Mucosa of descending colon (tissue), 3 donors: ENCODE results near the gene TH. TPM values are rescaled to one million over a fixed set of nuclear protein-coding genes. Genes with fewer than 3 reads are reported as not detected.

Source experiments
- ATAC-seq: fragments of 200-7000 bp; cut with Tn5 transposase; one replicate; pipeline ENCODE4 v1.9.1; 2020; ENCODE audit warnings: mild to moderate bottlenecking, moderate library complexity
- DNase-seq, 3 donors: peaks; one replicate each; pipeline ENCODE4 v3.0.0-alpha.2; 2020
- H3K36me3 ChIP-seq: fragments of 200-600 bp; one replicate; pipeline ENCODE4 v1.8.0; 2021; ENCODE audit warnings: low read depth, mild to moderate bottlenecking
- H3K4me1 ChIP-seq: fragments of 200-600 bp; one replicate; pipeline ENCODE4 v1.8.0; 2021; ENCODE audit warnings: low read depth, mild to moderate bottlenecking
- H3K4me3 ChIP-seq: fragments of 200-600 bp; one replicate; pipeline ENCODE4 v1.8.0; 2021; ENCODE audit warnings: mild to moderate bottlenecking
- H3K9me3 ChIP-seq: fragments of 200-600 bp; one replicate; pipeline ENCODE4 v1.8.0; 2021; ENCODE audit warnings: mild to moderate bottlenecking
- intact Hi-C, 2 donors: fragments of 100-400 bp; cut with DNase I in 1 of 2; cut with micrococcal nuclease in 1 of 2; formaldehyde crosslinking; loops; one replicate each; pipeline versions ENCODE4 v1.11.0 to v1.11.1; 2022; cut with DNase I, micrococcal nuclease
- total RNA-seq, 3 donors: library from RNA; stranded (reverse); fragmentation: NEBNext Ultra II Directional in 2 of 3; extraction: Animal tissue kit (Norgen Biotek cat#: 25700) in 2 of 3; gene quantifications; one replicate each; pipeline versions ENCODE4 v1.2.1 to v1.2.4, GENCODE V29; 2021 to 2023
- TF ChIP-seq, protein P1 (sequence below): fragments of 200-600 bp; IDR thresholded peaks from one replicate; pipeline ENCODE4 v1.8.0; 2022; ENCODE audit warnings: antibody characterized with exemption, mild to moderate bottlenecking
- donor health status: DM: no; HTN: no; CAD: no; lungs with moderate emphysema.
- donor health status: DM: no; HTN: no; CAD: no.
- donor health status: DM: no; HTN: yes; CAD: no.

Gene TH
- total RNA-seq, 3 donors from 2014 or later, result 0.17 TPM; not detected in 2

DNA sequence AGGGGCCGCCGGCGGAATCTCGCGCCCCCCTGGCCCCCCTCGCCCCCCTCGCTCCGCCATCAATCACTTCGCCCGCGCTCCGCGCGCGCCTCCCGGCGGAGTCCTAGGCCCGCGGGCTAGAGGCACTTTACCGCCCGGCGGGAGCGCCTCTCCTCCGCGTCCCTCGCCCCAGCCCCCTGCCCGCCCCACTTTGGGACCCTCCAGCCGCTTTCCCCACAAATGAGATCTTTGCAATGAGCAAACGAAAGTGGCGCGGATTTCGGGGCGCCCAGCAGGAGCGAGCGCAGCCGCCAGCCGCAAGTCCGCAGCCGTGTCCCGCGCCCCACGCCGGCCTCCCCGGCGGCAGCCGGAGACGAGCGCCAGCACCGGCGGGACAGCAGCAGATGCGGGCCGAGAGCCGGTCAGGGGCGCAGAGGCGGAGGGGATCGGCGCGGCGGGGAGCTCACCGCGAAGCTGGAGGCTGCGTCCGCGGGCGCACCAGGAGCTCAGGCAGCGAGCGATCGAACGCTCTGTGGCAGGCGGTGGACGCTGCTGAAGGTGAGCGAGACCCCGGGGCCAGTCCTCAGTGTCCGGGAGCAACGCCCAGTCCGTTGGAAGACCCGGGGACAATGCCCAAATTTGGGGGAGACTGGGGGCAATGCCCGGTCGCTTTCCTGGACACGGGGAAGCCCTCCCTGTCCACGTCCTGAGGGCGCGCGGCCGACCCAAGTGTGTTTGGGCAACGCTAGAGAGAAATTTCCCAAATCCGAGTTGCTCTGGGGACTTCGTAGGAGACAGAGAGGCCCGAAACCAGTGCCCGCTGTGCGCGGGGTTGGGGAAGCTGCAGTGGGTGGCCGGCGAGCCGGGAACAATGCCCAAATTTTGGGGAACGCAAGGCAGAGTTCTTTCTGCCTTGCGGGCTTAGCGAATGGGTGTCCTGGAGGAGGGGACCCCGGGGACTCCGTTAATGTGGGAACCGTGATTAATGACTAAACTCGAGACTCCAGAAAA is 30.9 kb downstream of the TH start:
- H3K4me1 ChIP-seq, result peaks cover 5% of the 10 kb centered on the region
- no peaks in the 10 kb centered on the region for H3K9me3 ChIP-seq
- TF ChIP-seq, protein P1, sequence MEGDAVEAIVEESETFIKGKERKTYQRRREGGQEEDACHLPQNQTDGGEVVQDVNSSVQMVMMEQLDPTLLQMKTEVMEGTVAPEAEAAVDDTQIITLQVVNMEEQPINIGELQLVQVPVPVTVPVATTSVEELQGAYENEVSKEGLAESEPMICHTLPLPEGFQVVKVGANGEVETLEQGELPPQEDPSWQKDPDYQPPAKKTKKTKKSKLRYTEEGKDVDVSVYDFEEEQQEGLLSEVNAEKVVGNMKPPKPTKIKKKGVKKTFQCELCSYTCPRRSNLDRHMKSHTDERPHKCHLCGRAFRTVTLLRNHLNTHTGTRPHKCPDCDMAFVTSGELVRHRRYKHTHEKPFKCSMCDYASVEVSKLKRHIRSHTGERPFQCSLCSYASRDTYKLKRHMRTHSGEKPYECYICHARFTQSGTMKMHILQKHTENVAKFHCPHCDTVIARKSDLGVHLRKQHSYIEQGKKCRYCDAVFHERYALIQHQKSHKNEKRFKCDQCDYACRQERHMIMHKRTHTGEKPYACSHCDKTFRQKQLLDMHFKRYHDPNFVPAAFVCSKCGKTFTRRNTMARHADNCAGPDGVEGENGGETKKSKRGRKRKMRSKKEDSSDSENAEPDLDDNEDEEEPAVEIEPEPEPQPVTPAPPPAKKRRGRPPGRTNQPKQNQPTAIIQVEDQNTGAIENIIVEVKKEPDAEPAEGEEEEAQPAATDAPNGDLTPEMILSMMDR, result no peak
- ATAC-seq, result no peak
- intact Hi-C loops, result no loop called here
- H3K4me3 ChIP-seq, result no peak overlapping the region
- H3K36me3 ChIP-seq, result no peaks in the 10 kb centered on the region
- DNase-seq, result peak in 1 of 3 donors; percentile 31

GRCh38 chr11:2139621-2140337 is 31.8 kb downstream of the TH start:
- Histone ChIP-seq H3K36me3 (no peaks in the 10 kb centered on the region), H3K4me3 (no peak overlapping the region), H3K9me3 (no peaks in the 10 kb centered on the region), H3K4me1 (peaks cover 5% of the 10 kb centered on the region)
- TF ChIP-seq, protein P1, result no peak
- DNase-seq, result peak in 1 of 3 donors; percentile 27
- ATAC-seq, result no peak
- intact Hi-C loops, result no loop called here

DNA sequence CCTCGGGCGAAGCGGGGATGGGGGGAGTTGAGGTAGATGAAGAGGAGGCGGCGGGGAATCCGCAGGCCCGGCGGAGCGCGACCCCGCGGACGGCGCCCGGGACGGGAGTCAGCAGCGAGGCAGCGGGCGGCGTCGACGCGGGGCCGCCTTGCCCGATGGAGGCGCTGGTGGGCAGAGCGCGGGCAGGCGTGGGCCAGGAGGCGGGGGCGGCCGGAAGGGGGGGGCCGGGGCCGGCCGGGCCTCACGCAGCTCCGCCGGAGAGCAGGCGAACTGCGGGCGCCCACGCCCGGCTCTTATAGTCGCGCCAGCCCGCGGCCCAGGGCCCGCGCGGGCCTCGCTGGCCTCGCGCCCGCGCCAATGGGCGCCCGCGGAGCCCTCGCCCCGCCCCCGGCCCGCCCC is 32.5 kb downstream of the TH start, which contains the start of gene IGF2:
TSS of gene IGF2 (minus strand) at position 267 of the 399 bp plus-strand sequence. CDS start 3,866 bp downstream, outside the sequence.
- no peak for ATAC-seq
- H3K4me3 ChIP-seq, result no peak within 1 kb of the TSS
- no peak for DNase-seq
- H3K4me1 ChIP-seq, result peaks cover 5% of the 10 kb centered on the region
- H3K36me3 ChIP-seq, result no peaks in the 10 kb centered on the region
- TF ChIP-seq, protein P1, result no peak
- intact Hi-C loops, result no loop called here
- H3K9me3 ChIP-seq, result no peaks in the 10 kb centered on the region

DNA sequence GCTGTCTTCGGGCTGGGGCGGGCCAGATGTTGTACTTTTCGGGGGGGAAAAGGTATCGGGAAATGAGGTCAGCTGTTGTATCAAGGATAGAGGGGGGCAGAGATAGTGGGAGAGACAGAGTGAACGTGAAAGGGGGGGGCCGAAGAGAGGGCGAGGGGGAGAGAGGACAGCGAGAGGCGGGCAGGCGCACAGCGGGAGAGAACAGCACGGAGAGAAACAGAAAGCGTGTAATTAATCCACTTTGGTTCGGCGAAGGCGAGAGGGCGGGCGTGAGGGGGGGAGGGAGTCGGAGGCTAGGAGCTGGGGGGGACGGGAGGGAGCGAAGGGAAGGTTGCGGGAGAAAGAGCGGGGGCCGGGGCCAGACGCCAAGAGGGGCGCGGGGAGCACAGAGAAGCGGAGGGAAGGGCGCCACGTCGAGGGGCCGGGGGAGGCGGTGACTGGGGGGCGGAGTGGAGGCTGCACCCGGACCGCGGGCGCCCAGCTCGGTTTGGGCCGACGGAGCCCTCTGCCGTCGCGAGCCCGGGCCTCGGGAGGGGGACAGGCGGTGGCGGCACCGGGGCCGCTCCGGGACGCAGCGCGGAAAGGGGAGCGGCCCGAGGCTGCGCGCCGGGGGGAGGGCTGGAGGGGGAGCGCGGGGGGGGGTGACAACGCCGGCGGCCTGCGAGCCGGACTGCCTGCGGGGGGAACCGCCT is 33.0 kb downstream of the TH start:
- Histone ChIP-seq H3K36me3 (no peaks in the 10 kb centered on the region), H3K4me3 (no peak overlapping the region), H3K9me3 (no peaks in the 10 kb centered on the region), H3K4me1 (peaks cover 5% of the 10 kb centered on the region)
- DNase-seq (peak in 2 of 3 donors; percentile 12 to 41), ATAC-seq (no peak)
- TF ChIP-seq, protein P1, result no peak
- intact Hi-C loops, result no loop called here

DNA sequence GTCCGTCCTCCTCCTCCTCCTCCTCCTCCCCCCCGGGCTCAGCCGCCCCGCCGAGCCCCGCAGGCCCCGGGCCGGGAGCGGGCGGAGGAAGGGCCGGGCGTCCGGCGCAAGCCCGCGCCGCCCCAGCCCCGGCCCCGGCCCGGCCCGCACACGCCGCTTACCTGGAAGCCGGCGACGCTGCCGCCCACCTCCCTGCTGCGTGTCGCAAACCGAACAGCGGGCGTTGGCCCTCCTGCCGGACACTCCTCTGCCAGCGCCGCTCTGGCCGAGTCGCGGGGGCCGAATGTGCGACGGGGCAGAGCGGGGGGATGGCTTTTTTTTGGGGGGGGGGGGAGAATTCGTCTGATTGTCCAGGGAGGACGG is 33.6 kb downstream of the TH start:
- Histone ChIP-seq H3K4me3 (no peak overlapping the region), H3K9me3 (no peaks in the 10 kb centered on the region), H3K36me3 (no peaks in the 10 kb centered on the region), H3K4me1 (peaks cover 5% of the 10 kb centered on the region)
- TF ChIP-seq, protein P1, result no peak
- ATAC-seq (no peak), DNase-seq (peak in 1 of 3 donors; percentile 21)
- intact Hi-C loops, result no loop called here
